ENCODE results near the gene BDKRB1.

The BDKRB1 gene

GRCh38 chr14:96284008-96284407 is 28.0 kb downstream of the BDKRB1 start:
- Histone ChIP-seq H4K20me1 (ENCODE audit: insufficient read depth, low read length) (no peaks in the 10 kb centered on the region), H3K36me3 (replicated peaks; ENCODE audit: low read depth, low read length) (peaks cover 11% of the 10 kb centered on the region), H3K27ac (ENCODE audit: low read length) (no peak overlapping the region), H3K4me2 (ENCODE audit: low read length) (no peak overlapping the region), H3K9ac (ENCODE audit: low read length) (no peak overlapping the region), H3K4me3 (ENCODE audit: low read length) (no peak overlapping the region), H3K79me2 (ENCODE audit: low read length) (no peaks in the 10 kb centered on the region), H3K27me3 (ENCODE audit: low read depth, low read length) (no peaks in the 10 kb centered on the region), H2AFZ (ENCODE audit: low read depth, low read length) (no peak overlapping the region), H3K9me3 (ENCODE audit: insufficient read depth, low read length) (no peaks in the 10 kb centered on the region), H3K4me1 (ENCODE audit: low read length) (no peaks in the 10 kb centered on the region)
- TF ChIP-seq EZH2phosphoT487 (IDR thresholded peaks at IDR 0.05; ENCODE audit: low read depth) (no peak), CTCF (IDR thresholded peaks at IDR 0.05; ENCODE audit: low read depth, low read length) (no peak)

- Histone ChIP-seq H3K27ac (ENCODE audit: low read length) (no peak overlapping the region), H3K4me1 (ENCODE audit: low read length) (no peaks in the 10 kb centered on the region), H3K4me2 (ENCODE audit: low read length) (no peak overlapping the region), H3K4me3 (ENCODE audit: low read length) (no peak overlapping the region), H3K79me2 (ENCODE audit: low read length) (no peaks in the 10 kb centered on the region), H2AFZ (ENCODE audit: low read depth, low read length) (no peak overlapping the region), H3K9ac (ENCODE audit: low read length) (no peak overlapping the region), H4K20me1 (ENCODE audit: insufficient read depth, low read length) (no peaks in the 10 kb centered on the region), H3K9me3 (ENCODE audit: insufficient read depth, low read length) (no peaks in the 10 kb centered on the region), H3K27me3 (ENCODE audit: low read depth, low read length) (no peaks in the 10 kb centered on the region), H3K36me3 (replicated peaks; ENCODE audit: low read depth, low read length) (peaks cover 11% of the 10 kb centered on the region)
- TF ChIP-seq EZH2phosphoT487 (IDR thresholded peaks at IDR 0.05; ENCODE audit: low read depth) = no peak
- no peak for TF ChIP-seq CTCF (IDR thresholded peaks at IDR 0.05; ENCODE audit: low read depth, low read length)
These were observed 28.4 kb downstream of the BDKRB1 start for GRCh38 chr14:96284430-96284829.

- no peak overlapping the region for H3K27ac ChIP-seq (ENCODE audit: low read length)
- H3K9ac ChIP-seq (ENCODE audit: low read length) = no peak overlapping the region
- peaks cover 7% of the 10 kb centered on the region for H3K36me3 ChIP-seq (replicated peaks; ENCODE audit: low read depth, low read length)
- H3K79me2 ChIP-seq (ENCODE audit: low read length) = no peaks in the 10 kb centered on the region
- no peak overlapping the region for H3K4me2 ChIP-seq (ENCODE audit: low read length)
- H2AFZ ChIP-seq (ENCODE audit: low read depth, low read length) = no peak overlapping the region
- no peaks in the 10 kb centered on the region for H3K4me1 ChIP-seq (ENCODE audit: low read length)
- H3K4me3 ChIP-seq (ENCODE audit: low read length) = no peak overlapping the region
- H3K27me3 ChIP-seq (ENCODE audit: low read depth, low read length) = no peaks in the 10 kb centered on the region
- H3K9me3 ChIP-seq (ENCODE audit: insufficient read depth, low read length) = no peaks in the 10 kb centered on the region
- H4K20me1 ChIP-seq (ENCODE audit: insufficient read depth, low read length) = no peaks in the 10 kb centered on the region
- TF ChIP-seq CTCF (IDR thresholded peaks at IDR 0.05; ENCODE audit: low read depth, low read length) = no peak
- TF ChIP-seq EZH2phosphoT487 (IDR thresholded peaks at IDR 0.05; ENCODE audit: low read depth) = no peak
These were observed 29.7 kb downstream of the BDKRB1 start for GRCh38 chr14:96285667-96286066.

GRCh38 chr14:96286251-96286650 is 30.2 kb downstream of the BDKRB1 start:
- Histone ChIP-seq H3K4me2 (ENCODE audit: low read length) (no peak overlapping the region), H3K36me3 (replicated peaks; ENCODE audit: low read depth, low read length) (peaks cover 7% of the 10 kb centered on the region)

More at GRCh38 chr14:96286251-96286650, 30.2 kb downstream of the BDKRB1 start:
- Histone ChIP-seq H3K9ac (ENCODE audit: low read length) (no peak overlapping the region), H3K27me3 (ENCODE audit: low read depth, low read length) (no peaks in the 10 kb centered on the region), H3K9me3 (ENCODE audit: insufficient read depth, low read length) (no peaks in the 10 kb centered on the region), H3K27ac (ENCODE audit: low read length) (no peak overlapping the region), H2AFZ (ENCODE audit: low read depth, low read length) (no peak overlapping the region), H3K4me3 (ENCODE audit: low read length) (no peak overlapping the region), H3K79me2 (ENCODE audit: low read length) (no peaks in the 10 kb centered on the region), H3K4me1 (ENCODE audit: low read length) (no peaks in the 10 kb centered on the region), H4K20me1 (ENCODE audit: insufficient read depth, low read length) (no peaks in the 10 kb centered on the region)
- TF ChIP-seq CTCF (IDR thresholded peaks at IDR 0.05; ENCODE audit: low read depth, low read length) = no peak
- no peak for TF ChIP-seq EZH2phosphoT487 (IDR thresholded peaks at IDR 0.05; ENCODE audit: low read depth)

Data from OCI-LY3 (cell line).